NCI-H69 (cell line): ENCODE data around the gene UBE2V1.
"Not testable (repeated sequence)": the region's sequence is repeated elsewhere in the genome, so short reads cannot be mapped to it uniquely, and the experiment has no call there.

ENCODE experiments used
- DNase-seq: peaks from one replicate; lab custom pipeline; 2025; lab: John Stamatoyannopoulos, UW

UBE2V1 gene

GRCh38 chr20:50094522-50094921 lies 18.4 kb downstream of the UBE2V1 start:
- no peak for DNase-seq

GRCh38 chr20:50093240-50093639 lies 19.7 kb downstream of the UBE2V1 start:
- no peak for DNase-seq

- DNase-seq: no peak
Measured at GRCh38 chr20:50092436-50092835, 20.5 kb downstream of the UBE2V1 start.

- no peak for DNase-seq
Measured at GRCh38 chr20:50089787-50090177, 23.2 kb downstream of the UBE2V1 start.

- DNase-seq: no peak
Measured at GRCh38 chr20:50089140-50089786, 23.7 kb downstream of the UBE2V1 start.

- no peak for DNase-seq
Measured at GRCh38 chr20:50088022-50088421, 24.9 kb downstream of the UBE2V1 start.

GRCh38 chr20:50085481-50086365 lies 27.2 kb downstream of the UBE2V1 start:
- DNase-seq: peak; percentile 66

GRCh38 chr20:50085146-50085480 lies 27.8 kb downstream of the UBE2V1 start:
- no peak for DNase-seq

- no peak for DNase-seq
Measured at GRCh38 chr20:50083034-50083433, 29.9 kb downstream of the UBE2V1 start.

GRCh38 chr20:50082056-50082455 lies 30.9 kb downstream of the UBE2V1 start:
- DNase-seq: not testable (repeated sequence)

GRCh38 chr20:50077818-50078601 lies 34.9 kb downstream of the UBE2V1 start:
- DNase-seq: no peak

- DNase-seq: no peak
Measured at GRCh38 chr20:50073500-50073899, 39.5 kb downstream of the UBE2V1 start.

- peak; percentile 74 for DNase-seq
Measured at GRCh38 chr20:50071039-50071888, 41.7 kb downstream of the UBE2V1 start.

- DNase-seq: no peak
Measured at GRCh38 chr20:50070361-50070760, 42.6 kb downstream of the UBE2V1 start.

- no peak for DNase-seq
Measured at GRCh38 chr20:50068041-50068651, 44.8 kb downstream of the UBE2V1 start.

GRCh38 chr20:50067461-50067860 lies 45.5 kb downstream of the UBE2V1 start:
- no peak for DNase-seq

GRCh38 chr20:50067018-50067417 lies 45.9 kb downstream of the UBE2V1 start:
- DNase-seq: no peak

- DNase-seq: no peak
Measured at GRCh38 chr20:50066161-50066834, 46.7 kb downstream of the UBE2V1 start.

GRCh38 chr20:50065325-50065615 lies 47.7 kb downstream of the UBE2V1 start:
- DNase-seq: no peak

GRCh38 chr20:50063763-50064162 lies 49.2 kb downstream of the UBE2V1 start:
- not testable (repeated sequence) for DNase-seq
